GM21576 (cell line): ENCODE measurements around the gene OR52E6.

ENCODE experiments used
- ATAC-seq: cut with Tn5 transposase; IDR thresholded peaks from one replicate; pipeline ENCODE4 v1.9.1; 2021; ENCODE audit warnings: mild to moderate bottlenecking, moderate library complexity; ENCODE audit not compliant: unreplicated experiment

Gene OR52E6

DNA sequence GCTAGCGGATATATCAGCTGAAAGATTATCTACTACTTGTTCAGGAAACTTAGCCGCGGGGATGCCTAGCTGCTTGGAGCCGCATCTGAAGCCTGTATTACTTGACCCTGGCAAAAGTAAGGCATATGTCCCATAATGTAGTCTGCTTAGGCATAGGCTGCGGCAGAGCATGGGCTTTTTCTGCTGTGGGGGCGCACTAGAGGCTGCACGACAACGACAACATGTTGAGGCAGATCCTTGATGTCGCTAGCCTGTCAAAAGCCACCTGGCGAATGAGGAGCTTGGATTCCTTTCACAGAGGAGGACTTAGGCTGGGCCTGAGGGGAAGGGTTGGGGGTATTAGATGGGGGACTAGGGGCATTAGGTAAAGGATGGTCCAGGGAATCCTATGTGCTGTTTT lies 34.1 kb downstream of the OR52E6 start:
- no peak for ATAC-seq

DNA sequence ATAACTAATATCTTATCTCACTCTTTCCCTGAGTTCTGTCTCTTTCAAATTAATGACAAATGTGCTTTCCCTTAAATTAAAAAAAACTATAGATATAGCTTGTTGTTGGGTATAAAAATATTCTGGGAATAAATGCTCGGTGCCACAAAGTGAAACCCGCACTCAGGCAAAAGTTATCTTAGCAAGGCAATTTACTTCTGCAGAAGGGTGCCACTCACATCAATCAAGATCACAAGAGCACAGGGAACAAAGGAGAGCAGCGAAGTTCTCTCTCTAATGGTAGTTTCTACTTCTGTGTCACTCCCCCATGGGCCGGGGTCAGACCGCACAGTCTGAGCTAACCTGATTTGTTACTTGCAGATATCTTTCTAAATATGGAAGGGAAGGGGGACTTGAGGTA lies 37.7 kb downstream of the OR52E6 start:
- no peak for ATAC-seq

DNA sequence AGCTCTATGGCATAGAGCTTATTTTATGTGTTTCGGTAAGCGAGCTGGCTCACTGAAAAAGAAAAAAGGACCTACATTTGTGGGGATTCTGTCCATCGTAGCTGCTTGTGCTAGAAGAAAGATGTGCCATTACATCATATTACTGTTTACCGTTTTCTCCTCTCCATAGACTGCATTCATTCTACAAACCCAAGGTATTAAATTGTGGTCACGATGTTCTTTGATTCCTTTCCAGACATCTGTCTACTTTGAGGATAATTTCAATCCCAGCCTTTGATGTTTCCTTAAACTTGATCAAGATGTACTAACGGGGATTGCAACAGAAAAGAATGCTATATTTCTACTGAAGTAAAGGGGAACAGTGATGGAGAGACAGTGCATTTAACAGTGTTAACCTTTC lies 45.2 kb downstream of the OR52E6 start:
- ATAC-seq: no peak

DNA sequence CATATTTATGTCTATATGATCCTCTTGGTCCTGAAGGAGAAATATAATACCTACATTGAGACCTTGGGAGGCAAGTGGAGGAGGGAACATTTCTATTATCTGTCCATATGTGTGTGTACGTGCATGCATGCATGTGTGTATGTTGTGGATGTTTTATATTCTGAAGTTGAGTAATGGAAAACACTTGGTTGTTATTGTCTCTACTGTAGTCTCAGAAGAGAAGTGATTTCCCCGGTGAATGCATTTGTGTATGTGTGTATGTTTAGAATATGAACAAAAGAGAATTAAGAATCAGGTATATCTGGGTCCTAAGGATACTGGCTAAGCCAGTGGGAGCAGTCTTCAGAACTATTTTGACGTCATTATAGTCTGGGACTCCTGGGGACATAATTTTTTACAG lies 50.5 kb downstream of the OR52E6 start, which contains the start of gene OR52N1:
OR52N1 (minus strand) TSS at position 101 of the 400 bp plus-strand sequence. CDS start 2,449 bp downstream, outside the sequence.
- ATAC-seq: no peak
